IPS-18c (cell line): Measurements from ENCODE around the gene EPHA3.

Experiments
- H3K4me3 ChIP-seq: 2 replicates; pipeline ENCODE4 v1.7.0; 2013; ENCODE audit warnings: low read depth, mild to moderate bottlenecking, low read length, moderate library complexity; ENCODE audit not compliant: insufficient read depth
- H3K9me3 ChIP-seq: one replicate; pipeline ENCODE4 v1.6.1; 2013; ENCODE audit warnings: mild to moderate bottlenecking, low read length, moderate library complexity; ENCODE audit not compliant: control insufficient read depth, insufficient read depth

The EPHA3 gene

DNA sequence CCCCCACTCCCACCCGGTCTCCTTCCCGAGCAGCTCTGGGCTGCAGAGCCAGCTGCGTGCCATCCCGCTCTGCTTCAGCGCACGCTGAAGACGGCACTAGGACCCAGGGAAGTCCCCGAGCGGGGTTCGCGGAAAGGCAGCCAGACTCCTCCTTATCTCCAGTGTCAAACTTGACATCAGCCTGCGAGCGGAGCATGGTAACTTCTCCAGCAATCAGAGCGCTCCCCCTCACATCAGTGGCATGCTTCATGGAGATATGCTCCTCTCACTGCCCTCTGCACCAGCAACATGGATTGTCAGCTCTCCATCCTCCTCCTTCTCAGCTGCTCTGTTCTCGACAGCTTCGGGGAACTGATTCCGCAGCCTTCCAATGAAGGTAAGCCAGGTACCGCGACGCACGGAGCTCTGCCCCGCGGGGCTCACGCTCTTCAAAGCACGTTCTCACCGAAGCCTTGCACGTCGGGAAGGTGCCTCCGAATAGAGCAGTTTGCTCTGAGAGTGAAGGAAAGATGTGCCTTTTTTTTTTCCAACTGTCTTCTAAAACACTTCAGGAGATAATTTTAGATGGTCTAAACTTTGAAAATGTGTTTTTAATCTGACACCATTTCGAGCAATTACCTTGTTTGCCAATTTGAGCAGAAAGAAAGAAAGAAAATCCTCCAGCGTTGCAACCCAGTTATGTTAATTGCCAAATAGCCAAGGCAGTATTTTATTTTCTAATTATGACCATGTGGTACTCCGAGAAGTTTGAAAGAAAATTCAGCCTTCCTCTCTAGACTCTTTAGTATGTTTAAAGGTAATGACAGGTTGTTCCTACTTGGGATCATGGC is at the start of gene EPHA3:
Gene EPHA3 (plus strand): TSS at position 161 of the 830 bp plus-strand sequence. CDS start 128 bp downstream, at position 289.
- peak within 1 kb of the TSS; percentile 42 for H3K4me3 ChIP-seq
- no peaks in the 10 kb centered on the region for H3K9me3 ChIP-seq

DNA sequence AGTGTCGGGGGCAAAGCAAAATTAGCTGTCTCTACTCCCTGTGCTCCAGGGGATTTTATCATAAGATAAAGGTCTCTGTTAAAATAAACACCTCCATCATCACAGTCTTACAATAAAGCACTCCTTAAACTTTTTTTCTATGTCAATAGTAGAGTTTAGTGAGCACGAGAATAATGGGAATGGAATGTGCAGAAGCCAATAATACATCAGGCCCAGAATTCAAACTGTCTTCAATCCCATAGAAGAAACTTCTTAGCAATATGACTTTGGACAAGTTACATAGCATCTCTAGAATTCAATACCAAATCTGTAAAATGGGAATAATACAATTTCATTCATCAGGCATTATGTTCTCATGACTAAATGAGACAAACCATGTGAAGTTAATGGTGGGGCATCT is 49.0 kb upstream of the EPHA3 start:
- Histone ChIP-seq H3K4me3 (no peak overlapping the region), H3K9me3 (no peaks in the 10 kb centered on the region)

DNA sequence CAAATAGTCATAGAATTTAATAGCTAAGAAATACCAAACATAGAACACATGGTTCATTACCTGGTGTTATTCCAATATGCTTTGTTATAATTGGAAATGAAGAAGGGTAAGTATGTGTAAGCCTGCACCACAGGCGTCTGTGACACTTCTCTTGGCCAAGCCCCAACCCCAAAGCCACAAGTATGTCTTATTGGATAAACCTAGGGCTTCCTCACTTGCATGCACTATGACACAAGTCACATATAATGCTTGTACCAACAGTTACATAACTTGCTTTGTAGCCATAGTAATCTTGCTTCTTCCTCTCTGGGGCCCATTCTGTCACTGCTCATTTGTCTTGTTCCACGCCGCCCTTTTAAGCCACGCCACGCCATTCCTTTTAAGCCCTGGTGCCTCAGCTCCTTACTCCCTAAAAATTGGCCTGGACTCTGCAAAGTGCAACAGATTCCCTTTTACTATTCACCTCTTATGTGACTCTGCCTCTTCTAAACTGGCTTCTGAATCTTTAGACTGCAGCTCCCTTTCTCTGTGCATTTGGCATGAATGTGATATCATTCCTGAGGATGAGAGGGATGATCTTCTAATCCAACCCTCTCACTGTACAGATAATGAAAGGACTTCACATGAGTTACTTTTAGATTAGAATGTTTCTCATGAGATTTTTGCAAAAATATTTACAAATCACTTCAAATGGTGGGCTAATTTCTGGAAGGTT is 48.1 kb upstream of the EPHA3 start:
- Histone ChIP-seq H3K4me3 (no peak overlapping the region), H3K9me3 (no peaks in the 10 kb centered on the region)

DNA sequence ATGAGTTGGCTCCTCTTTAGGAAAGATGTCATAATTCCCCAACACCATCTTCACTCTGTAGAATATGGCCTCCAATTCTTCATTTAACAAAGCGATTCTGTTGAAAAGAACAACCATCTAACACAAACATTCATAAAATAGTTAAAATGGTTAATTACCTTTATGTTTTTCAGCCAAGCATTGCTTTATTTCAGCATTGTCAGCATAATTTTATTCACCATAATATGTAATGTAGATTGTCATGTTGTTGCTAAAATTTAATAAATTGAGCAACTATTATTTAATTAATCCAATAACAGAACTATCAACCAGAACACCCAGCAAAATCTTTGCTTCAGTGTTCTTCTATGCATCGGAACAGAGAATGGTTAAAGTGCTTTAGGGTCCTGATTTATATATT is 46.2 kb upstream of the EPHA3 start:
- H3K4me3 ChIP-seq: no peak overlapping the region

DNA sequence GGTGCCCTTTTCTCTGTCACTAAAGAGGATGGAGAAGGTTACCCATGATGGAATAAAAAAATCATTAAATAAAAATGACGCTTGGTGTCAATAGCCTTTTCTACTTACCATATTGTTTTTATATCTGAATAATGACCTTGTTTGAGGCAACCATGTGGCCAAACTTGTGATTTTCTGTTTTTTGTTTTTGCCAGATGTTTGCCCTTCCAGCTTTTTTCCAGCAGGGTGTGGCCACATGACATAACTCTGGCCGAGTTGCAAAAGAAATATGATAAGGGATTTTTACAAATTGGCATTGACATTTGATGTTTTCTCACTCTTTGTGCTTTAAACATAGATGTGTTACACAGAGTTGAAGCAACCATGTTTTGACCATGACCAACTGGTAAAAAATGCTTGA is 39.7 kb upstream of the EPHA3 start:
- Histone ChIP-seq H3K4me3 (no peak overlapping the region), H3K9me3 (no peaks in the 10 kb centered on the region)

More for the DNA sequence above, 46.2 kb upstream of the EPHA3 start:
- no peaks in the 10 kb centered on the region for H3K9me3 ChIP-seq

DNA sequence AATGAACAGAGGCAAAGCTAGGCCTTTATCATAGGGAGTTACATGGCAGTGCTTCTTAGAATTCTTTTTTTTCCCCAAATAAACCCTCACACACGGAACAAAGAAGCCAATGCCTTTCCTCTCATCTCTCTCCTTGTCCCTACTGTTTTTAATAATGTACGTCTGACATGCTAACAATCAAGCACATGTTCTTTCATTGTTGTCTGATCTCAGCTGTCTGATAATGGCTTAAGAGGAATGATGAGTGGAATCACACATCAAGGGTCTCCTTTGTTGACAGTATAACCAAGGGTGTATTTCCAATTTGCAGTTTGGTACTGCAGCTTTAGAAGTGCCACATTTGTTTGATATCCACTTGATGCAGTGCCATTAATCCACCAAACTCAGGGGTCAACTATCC is 34.8 kb upstream of the EPHA3 start:
- H3K9me3 ChIP-seq: no peaks in the 10 kb centered on the region
- H3K4me3 ChIP-seq: no peak overlapping the region

DNA sequence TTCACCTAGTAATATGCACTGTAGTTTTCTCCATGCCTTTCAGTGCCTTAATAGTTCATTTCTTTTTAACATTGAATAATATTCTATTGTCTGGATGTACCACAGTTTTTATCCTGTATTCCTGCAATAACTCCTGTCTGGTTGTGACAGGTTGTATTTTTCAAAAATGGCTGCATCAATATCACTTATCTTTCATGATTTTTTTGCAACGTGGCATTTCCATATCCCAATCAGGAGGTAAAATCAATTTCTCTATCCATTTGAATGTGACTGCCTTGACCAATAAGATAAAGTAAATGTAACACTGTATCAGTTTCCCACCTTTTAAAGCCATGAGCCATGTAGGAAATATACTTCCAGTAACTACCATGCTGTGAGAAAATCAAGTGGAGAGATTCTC is 27.5 kb upstream of the EPHA3 start:
- H3K4me3 ChIP-seq: no peak overlapping the region
- H3K9me3 ChIP-seq: no peaks in the 10 kb centered on the region

DNA sequence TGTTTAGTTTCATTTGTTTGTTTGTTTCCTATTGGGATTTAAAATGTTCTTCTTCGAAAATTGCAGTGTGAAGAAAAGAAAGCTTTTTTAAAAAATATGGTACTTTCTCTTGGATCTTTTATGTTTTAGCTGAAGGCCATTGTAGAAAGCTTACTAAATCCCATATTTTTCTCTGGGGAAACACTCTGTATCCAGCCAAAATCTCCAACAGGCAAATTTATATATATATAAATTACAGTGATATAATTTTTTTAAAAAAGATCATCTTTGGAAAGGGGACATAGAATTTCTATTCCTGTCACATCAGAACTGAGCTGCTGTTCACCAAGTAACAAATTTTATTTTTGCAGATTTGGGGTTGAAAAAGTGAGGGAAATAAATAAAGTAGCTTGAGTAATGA is 19.6 kb upstream of the EPHA3 start:
- Histone ChIP-seq H3K4me3 (no peak overlapping the region), H3K9me3 (no peaks in the 10 kb centered on the region)

DNA sequence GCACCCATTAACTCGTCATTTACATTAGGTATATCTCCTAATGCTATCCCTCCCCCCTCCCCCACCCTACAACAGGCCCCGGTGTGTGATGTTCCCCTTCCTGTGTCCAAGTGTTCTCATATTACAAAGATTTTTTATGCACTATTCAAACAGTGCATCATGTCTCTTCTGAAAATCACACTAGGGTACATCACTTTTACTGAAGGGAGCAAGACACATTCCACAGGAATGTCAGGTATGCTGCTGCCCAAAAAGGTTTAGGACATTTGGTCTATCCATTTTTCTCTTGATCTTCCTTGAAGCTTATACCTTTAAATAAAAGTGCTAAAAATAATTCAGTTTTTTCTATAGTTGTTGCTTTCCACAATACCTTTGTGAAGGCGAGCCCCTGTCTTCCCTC is 9.2 kb upstream of the EPHA3 start:
- no peak overlapping the region for H3K4me3 ChIP-seq

DNA sequence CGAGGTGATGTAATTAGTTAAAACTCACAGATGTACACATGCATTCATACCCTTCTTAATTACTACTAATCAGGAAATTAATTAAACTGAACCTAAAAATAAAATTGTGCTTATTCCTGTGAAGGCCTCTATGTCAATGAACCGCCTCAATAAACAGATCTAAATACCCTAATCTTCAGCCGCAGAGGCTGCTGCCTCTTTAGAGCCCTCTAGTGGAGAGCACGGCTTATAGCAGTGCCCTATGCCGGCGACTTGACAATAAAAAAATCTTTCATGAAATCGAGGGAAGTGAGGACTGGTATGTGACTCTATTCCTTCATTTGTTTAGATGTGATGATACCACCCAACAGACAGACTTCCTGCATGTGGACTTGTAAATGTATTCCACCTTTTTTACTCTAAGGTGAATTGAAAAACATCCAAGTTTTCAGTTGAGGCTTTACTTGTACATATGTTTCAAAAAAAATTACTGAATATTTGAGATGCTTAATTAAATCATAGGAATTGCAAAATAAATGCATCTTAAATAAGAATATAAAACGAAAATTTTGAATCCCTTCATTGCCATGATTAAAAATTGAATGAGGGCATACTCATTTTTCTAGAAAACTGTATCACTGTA is 8.3 kb upstream of the EPHA3 start:
- H3K4me3 ChIP-seq: no peak overlapping the region
- H3K9me3 ChIP-seq: no peaks in the 10 kb centered on the region

More for the DNA sequence above, 9.2 kb upstream of the EPHA3 start:
- H3K9me3 ChIP-seq: no peaks in the 10 kb centered on the region

DNA sequence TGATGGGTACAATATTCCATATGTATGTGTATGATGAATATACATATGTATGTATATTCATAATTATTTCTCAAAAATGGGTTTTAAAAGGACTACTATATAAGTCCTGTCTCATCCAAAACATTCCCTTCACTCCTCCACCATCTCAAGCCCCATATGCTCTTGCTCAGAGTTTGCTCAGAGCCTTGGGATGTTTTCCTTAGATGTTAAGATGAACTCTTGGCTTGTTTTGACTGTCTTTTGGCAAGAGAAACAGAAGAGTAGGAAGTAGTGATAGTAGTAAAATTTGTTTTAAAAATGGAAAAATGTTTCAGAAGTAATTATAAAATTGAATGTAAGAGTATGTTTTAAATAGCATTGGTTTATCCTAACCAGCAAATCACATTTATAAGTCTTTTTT is 6.2 kb upstream of the EPHA3 start:
- H3K9me3 ChIP-seq: no peaks in the 10 kb centered on the region
- H3K4me3 ChIP-seq: no peak overlapping the region

DNA sequence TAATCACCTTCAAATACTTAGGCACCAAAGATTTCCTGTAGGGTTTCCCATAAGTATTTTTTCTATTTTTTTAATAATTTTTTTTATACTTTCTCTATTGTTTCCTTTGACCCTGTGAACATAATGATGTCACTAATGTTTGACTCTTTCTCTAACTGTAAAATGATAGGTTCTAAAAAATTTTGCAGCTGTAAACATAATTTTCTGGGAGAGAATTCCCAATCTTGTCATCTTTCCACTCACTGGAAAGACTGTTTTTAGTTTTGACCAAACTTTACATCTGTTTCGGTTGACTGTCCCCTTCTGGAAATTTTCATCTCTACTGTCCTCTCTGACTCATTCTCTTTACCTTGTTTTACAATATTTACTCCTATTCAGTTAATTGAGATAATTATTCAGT is 5.5 kb upstream of the EPHA3 start:
- H3K9me3 ChIP-seq: no peaks in the 10 kb centered on the region
- no peak overlapping the region for H3K4me3 ChIP-seq

DNA sequence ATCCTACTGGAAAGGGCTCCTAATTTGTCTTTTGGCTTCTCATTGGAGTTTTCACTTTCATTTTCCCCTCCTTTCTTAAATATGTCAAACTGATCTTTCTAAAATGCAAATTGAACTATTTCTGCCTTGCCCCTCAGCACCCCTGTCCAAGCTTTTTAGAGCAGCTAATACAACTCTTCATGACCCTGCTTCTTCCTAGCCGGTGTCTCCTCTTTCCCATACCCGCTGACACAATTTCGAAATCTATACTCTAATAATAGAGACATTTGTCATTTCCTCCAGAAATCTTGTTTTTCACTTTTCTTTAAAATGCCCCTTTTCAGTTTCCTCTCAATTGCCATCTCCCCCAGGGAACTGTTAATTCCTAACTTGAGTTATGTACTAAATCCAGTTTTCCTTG is 2.9 kb upstream of the EPHA3 start:
- Histone ChIP-seq H3K4me3 (no peak overlapping the region), H3K9me3 (no peaks in the 10 kb centered on the region)

DNA sequence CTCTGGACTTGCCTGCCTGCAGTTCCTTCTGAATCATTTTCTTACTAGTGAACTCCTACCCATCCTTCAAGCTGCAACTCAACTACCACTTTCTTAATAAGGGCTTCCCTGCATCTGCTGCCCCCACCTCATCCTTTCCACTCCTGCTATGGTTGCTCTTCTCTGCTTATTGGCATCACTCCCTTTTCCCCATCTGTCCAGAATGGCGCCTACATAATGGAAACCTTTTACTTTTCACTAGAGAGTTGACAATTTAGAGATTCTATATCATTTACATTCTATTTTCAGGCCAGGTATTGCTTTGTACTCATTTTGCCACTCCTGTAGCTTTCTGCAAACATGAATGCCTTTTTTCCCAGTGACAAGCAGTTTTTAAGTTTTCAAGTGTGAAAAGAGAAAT is 1.9 kb upstream of the EPHA3 start:
- H3K9me3 ChIP-seq: no peaks in the 10 kb centered on the region
- H3K4me3 ChIP-seq: no peak overlapping the region

DNA sequence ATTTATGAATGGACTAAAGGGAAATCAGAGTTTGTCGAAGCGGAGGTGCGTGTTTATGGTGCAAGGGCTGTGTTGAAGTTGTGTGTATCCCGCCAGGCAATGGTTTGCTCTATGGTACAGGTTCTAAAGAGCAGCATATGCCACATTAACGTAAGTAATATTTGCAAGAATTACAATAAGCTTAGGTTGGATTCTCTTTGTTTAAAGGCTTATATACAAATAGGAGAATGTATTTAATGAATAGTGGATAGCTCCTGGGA is 800 bp downstream of the EPHA3 start:
- Histone ChIP-seq H3K4me3 (no peak overlapping the region), H3K9me3 (no peaks in the 10 kb centered on the region)

DNA sequence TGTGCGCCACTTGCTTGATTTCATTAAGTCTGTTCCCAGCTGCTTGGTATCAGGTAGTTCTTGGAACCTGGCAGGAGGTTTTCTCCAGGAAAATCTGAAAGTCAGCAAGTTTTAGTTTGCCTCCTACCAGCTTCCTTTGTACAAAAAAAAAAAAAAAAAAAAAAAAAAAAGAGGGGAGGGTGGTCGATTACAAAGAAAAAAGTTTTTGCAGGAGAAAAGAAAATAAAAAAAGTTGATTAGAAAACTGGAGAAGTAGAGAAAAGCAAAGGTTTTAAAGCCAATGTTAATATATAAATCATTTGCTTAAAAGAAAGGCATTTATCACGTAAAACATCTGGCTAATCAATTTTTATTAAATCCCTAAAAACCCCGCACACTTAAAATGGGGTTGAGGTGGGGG is 5.9 kb downstream of the EPHA3 start:
- no peaks in the 10 kb centered on the region for H3K9me3 ChIP-seq
- no peak overlapping the region for H3K4me3 ChIP-seq

DNA sequence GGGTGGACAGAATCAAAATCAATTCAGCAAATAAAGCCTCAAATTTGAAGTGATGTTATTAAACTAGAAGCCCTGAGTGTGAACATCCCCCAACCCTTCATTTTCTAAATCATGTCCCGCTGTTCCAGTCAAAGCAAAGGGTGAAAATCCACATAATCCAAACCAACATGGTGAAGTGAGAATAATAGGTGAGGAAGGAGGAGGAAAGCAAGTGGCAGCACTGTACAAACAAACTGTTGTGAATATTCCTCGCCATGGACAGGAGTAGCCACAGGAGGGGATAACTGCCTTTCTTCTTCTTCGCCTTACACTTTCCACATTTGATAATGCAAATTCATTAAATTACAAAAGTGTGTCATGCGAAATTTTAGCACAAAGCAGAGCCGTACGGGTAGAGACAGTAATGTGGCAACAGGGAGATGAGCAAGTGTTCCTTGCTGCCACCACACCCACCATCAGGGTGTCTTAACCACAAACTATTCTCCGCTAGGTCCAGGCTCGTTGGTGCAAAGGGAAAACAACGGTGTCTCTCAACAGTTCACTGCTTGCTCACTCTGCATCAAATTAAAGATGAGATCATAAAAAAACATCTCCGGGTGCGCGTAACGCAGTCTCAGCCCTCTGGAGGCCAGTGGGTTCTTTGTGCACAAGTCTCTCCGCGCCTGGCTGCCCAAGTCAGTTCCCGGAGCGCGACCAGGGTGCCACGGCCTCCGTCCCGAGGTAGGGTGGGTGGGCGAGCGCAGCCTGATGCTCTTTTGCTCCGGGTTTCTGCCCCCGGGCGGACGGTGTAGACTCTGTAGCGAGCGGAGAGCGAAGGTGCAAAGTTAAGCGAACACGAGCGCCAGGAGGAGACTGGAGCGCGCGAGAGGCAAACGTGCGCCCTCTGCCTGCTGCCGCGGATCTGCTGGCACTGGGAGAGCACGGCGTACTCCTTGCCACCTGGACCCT is 6.7 kb downstream of the EPHA3 start:
- Histone ChIP-seq H3K9me3 (no peaks in the 10 kb centered on the region), H3K4me3 (peak overlapping the region; percentile 55; the same call in 1 of the 2 replicates)
